CD4-positive, alpha-beta T cell (primary cell): ENCODE data around the gene SYNE1. TPM values are rescaled to one million over a fixed set of nuclear protein-coding genes. Genes with fewer than 3 reads are reported as not detected.
A peak's percentile ranks its signal among the peaks of the same experiment; 100 is the strongest.

Experiments
- ATAC-seq: fragments of 200-7000 bp; cut with Tn5 transposase; one replicate; pipeline ENCODE4 v1.10.0; 2022; ENCODE audit warnings: mild to moderate bottlenecking; ENCODE audit not compliant: poor library complexity
- CTCF ChIA-PET: fragments of 350-600 bp; sonication (Branson Sonifier 250); formaldehyde crosslinking; loops from one replicate; lab custom pipeline; 2021; ENCODE audit warnings: antibody characterized with exemption, inconsistent platforms; lab: Charles Lee
- POLR2A ChIA-PET: fragments of 350-600 bp; sonication (Branson Sonifier 250); formaldehyde crosslinking; loops from one replicate; lab custom pipeline; 2021; ENCODE audit warnings: antibody characterized with exemption, inconsistent platforms; lab: Charles Lee
- DNase-seq, 14 experiments: peaks; one replicate each; pipeline ENCODE4 v3.0.0-alpha.2; 2013 to 2020; ENCODE audit warnings: mixed read lengths in 2 of 14
- H3K27ac ChIP-seq, 2 donors: one replicate each; pipeline versions ENCODE4 v1.5.1 to v1.7.0; 2013; ENCODE audit warnings: low read length in 2 of 2, low read depth in 1 of 2, mild to moderate bottlenecking in 1 of 2
- H3K27me3 ChIP-seq, 2 experiments: 1 replicate in 1 of 2; 2 replicates in 1 of 2; pipeline versions ENCODE4 v1.6.1 to v1.7.0; 2013; ENCODE audit warnings: low read length in 2 of 2, control low read depth in 1 of 2, mild to moderate bottlenecking in 1 of 2, moderate library complexity in 1 of 2; ENCODE audit not compliant: insufficient read depth in 2 of 2, control insufficient read depth in 1 of 2
- H3K36me3 ChIP-seq: one replicate; pipeline ENCODE4 v1.6.1; 2013; ENCODE audit warnings: low read length, control low read depth; ENCODE audit not compliant: insufficient read depth
- H3K4me1 ChIP-seq: one replicate; pipeline ENCODE4 v1.6.1; 2013; ENCODE audit warnings: low read length, control low read depth; ENCODE audit not compliant: insufficient read depth
- H3K4me3 ChIP-seq: one replicate; pipeline ENCODE4 v1.5.1; 2013; ENCODE audit warnings: mild to moderate bottlenecking, low read length, moderate library complexity
- H3K9me3 ChIP-seq, 2 experiments: 1 replicate in 1 of 2; 2 replicates in 1 of 2; pipeline versions ENCODE4 v1.6.1 to v1.7.0; 2013; ENCODE audit warnings: low read length in 2 of 2, mild to moderate bottlenecking in 2 of 2, control low read depth in 1 of 2, moderate library complexity in 1 of 2; ENCODE audit not compliant: control insufficient read depth in 1 of 2, insufficient read depth in 1 of 2
- H3K27ac Mint-ChIP-seq: one replicate; pipeline ENCODE4 v1.8.0; 2020; ENCODE audit warnings: mixed read lengths
- H3K27me3 Mint-ChIP-seq: one replicate; pipeline ENCODE4 v1.8.0; 2021; ENCODE audit warnings: mixed read lengths
- H3K36me3 Mint-ChIP-seq: one replicate; pipeline ENCODE4 v1.8.0; 2021; ENCODE audit warnings: low read depth, mixed read lengths
- H3K4me1 Mint-ChIP-seq: one replicate; pipeline ENCODE4 v1.8.0; 2021; ENCODE audit warnings: low read depth, mixed read lengths
- H3K4me3 Mint-ChIP-seq: one replicate; pipeline ENCODE4 v1.8.0; 2020; ENCODE audit warnings: mild to moderate bottlenecking, mixed read lengths
- H3K9me3 Mint-ChIP-seq: one replicate; pipeline ENCODE4 v1.8.0; 2020; ENCODE audit warnings: mixed read lengths
- CTCF ChIP-seq: fragments of 200-600 bp; IDR thresholded peaks from one replicate; pipeline ENCODE4 v1.8.0; 2022; ENCODE audit warnings: antibody characterized with exemption, mild to moderate bottlenecking
- intact Hi-C, 2 experiments: fragments of 100-400 bp; cut with DNase I in 1 of 2; cut with micrococcal nuclease in 1 of 2; formaldehyde crosslinking; loops; one replicate each; pipeline versions ENCODE4 v1.15.1 to v1.9.0; 2023 to 2025; cut with DNase I, micrococcal nuclease
- total RNA-seq, 174 experiments: library from RNA in 2 of 174; stranded (reverse) in 2 of 174; gene quantifications; one replicate each; pipeline ENCODE4 v1.2.3 and lab custom pipeline; 2021 to 2026

SYNE1 gene
- total RNA-seq, 2 experiments from 2014 or later = 94.9 to 108 TPM

DNA sequence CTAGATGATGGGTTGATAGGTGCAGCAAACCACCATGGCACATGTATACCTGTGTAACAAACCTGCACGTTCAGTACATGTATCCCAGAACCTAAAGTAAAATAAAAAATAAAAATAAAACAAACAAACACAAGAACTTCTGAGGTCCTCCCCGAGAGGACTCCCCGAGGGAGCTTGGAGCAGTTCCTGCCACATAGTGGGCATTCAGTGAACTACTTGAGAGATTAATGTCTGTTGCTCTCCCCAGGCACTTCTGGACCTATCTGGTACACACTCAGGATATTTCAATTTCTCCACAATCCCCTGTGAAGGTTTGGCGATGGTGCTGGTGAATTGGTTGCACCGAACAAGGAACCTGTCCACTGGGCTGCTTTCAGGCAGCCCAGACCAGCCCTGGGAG, 518.5 kb downstream of the SYNE1 start:
- CTCF ChIA-PET = no interaction called here

DNA sequence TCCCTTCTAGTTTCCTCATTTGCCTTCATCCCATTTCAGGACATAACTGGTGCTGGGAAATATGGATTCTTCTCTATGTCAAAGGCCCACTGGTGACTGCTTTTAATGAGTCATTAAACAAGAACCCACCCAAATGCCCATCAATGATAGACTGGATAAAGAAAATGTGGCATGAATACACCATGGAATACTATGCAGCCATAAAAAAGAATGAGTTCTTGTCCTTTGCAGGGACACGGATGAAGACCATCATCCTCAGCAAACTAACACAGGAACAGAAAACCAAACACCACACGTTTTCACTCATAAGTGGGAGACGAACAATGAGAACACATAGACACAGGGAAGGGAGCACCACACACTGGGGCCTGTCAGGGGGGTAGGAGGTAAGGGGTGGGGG, 518.9 kb downstream of the SYNE1 start:
- POLR2A ChIA-PET = interaction anchor here (1.0 kb wide), 1 partner anchor 428 kb away, joined by 4 read pairs; no protein-coding TSS in a partner anchor
- intact Hi-C loops = no loop called here
- CTCF ChIA-PET = no interaction called here

More for the DNA sequence above, 518.5 kb downstream of the SYNE1 start:
- Mint-ChIP-seq H3K27ac (no peak overlapping the region), H3K4me3 (no peak overlapping the region), H3K36me3 (peaks cover 53% of the 10 kb centered on the region), H3K27me3 (no peaks in the 10 kb centered on the region), H3K9me3 (peaks cover 2% of the 10 kb centered on the region), H3K4me1 (peaks cover 16% of the 10 kb centered on the region)
- peaks cover 0 to 4% of the 10 kb centered on the region in 2 experiments for H3K9me3 ChIP-seq
- TF ChIP-seq CTCF = no peak
- intact Hi-C loops = no loop called here
- no peak overlapping the region for H3K4me3 ChIP-seq
- H3K4me1 ChIP-seq = no peaks in the 10 kb centered on the region
- POLR2A ChIA-PET = interaction anchor here (0.5 to 1.0 kb wide), 2 partner anchors 368 to 428 kb away, joined by 3 to 4 read pairs; no protein-coding TSS in a partner anchor
- no peaks in the 10 kb centered on the region for H3K27me3 ChIP-seq
- peaks cover 45% of the 10 kb centered on the region for H3K36me3 ChIP-seq
- no peak overlapping the region for H3K27ac ChIP-seq
- no peak for ATAC-seq
- DNase-seq = no peak

GRCh38 chr6:152117156-152118133, 519.7 kb downstream of the SYNE1 start:
- Mint-ChIP-seq H3K4me1 (peaks cover 16% of the 10 kb centered on the region), H3K36me3 (peaks cover 41% of the 10 kb centered on the region), H3K9me3 (peaks cover 2% of the 10 kb centered on the region), H3K27ac (peak overlapping the region; percentile 36), H3K27me3 (no peaks in the 10 kb centered on the region), H3K4me3 (no peak overlapping the region)
- Histone ChIP-seq H3K27ac (no peak overlapping the region), H3K4me1 (no peaks in the 10 kb centered on the region), H3K27me3 (no peaks in the 10 kb centered on the region), H3K9me3 (peaks cover 0 to 4% of the 10 kb centered on the region in 2 experiments), H3K4me3 (no peak overlapping the region), H3K36me3 (peaks cover 33% of the 10 kb centered on the region)
- POLR2A ChIA-PET = interaction anchor here (0.6 kb wide), 1 partner anchor 846 kb away, joined by 3 read pairs; no protein-coding TSS in a partner anchor
- ATAC-seq = no peak
- TF ChIP-seq CTCF = no peak
- intact Hi-C loops = no loop called here
- DNase-seq = no peak
- CTCF ChIA-PET = no interaction called here

More for the DNA sequence above, 518.9 kb downstream of the SYNE1 start:
- no peak for ATAC-seq
- Mint-ChIP-seq H3K9me3 (peaks cover 2% of the 10 kb centered on the region), H3K36me3 (peaks cover 49% of the 10 kb centered on the region), H3K4me1 (peaks cover 16% of the 10 kb centered on the region), H3K4me3 (no peak overlapping the region), H3K27ac (peak overlapping the region; percentile 36), H3K27me3 (no peaks in the 10 kb centered on the region)
- Histone ChIP-seq H3K9me3 (peaks cover 0 to 4% of the 10 kb centered on the region in 2 experiments), H3K36me3 (peaks cover 41% of the 10 kb centered on the region), H3K27ac (no peak overlapping the region), H3K4me3 (no peak overlapping the region), H3K27me3 (no peaks in the 10 kb centered on the region), H3K4me1 (no peaks in the 10 kb centered on the region)
- TF ChIP-seq CTCF = no peak
- DNase-seq = no peak
